ENCODE measurements around the gene TAF4. TPM values are rescaled to one million over a fixed set of nuclear protein-coding genes. Genes with fewer than 3 reads are reported as not detected.

Gene TAF4
- polyA plus RNA-seq, 1 donor from 2014 or later = 10.2 TPM

- no peaks in the 10 kb centered on the region for H3K36me3 ChIP-seq (ENCODE audit: insufficient read depth, low read length)
- no peaks in the 10 kb centered on the region for H3K27me3 ChIP-seq (ENCODE audit: insufficient read depth, low read depth, low read length)
- H3K9me3 ChIP-seq (ENCODE audit: low read length) = no peaks in the 10 kb centered on the region
- no peak overlapping the region for H3K4me3 ChIP-seq (ENCODE audit: low read length)
- TF ChIP-seq SMC3 (conservative IDR thresholded peaks at IDR 0.05; ENCODE audit: poor library complexity) (no peak), CTCF (IDR thresholded peaks at IDR 0.05; ENCODE audit: poor library complexity, severe bottlenecking) (no peak), TAF1 (IDR thresholded peaks at IDR 0.05; ENCODE audit: low read depth) (no peak)
- H3K27ac ChIP-seq (ENCODE audit: low read length) = no peak overlapping the region
- no peaks in the 10 kb centered on the region for H3F3A ChIP-seq (ENCODE audit: insufficient read depth, low read length, poor library complexity, severe bottlenecking)
- no peak overlapping the region for H3K4me2 ChIP-seq (ENCODE audit: low read length)
- no peak overlapping the region for H3K9ac ChIP-seq (ENCODE audit: low read length)
- H3K79me2 ChIP-seq (replicated peaks; ENCODE audit: insufficient read depth, low read length) = no peaks in the 10 kb centered on the region
- H2AFZ ChIP-seq (ENCODE audit: low read depth, low read length) = no peak overlapping the region
- H4K20me1 ChIP-seq (ENCODE audit: insufficient read depth) = no peaks in the 10 kb centered on the region
- H3K9me2 ChIP-seq (ENCODE audit: insufficient read depth, low read length) = no peaks in the 10 kb centered on the region
These were observed 123.2 kb downstream of the TAF4 start for GRCh38 chr20:61942526-61942925.

- Histone ChIP-seq H3F3A (ENCODE audit: insufficient read depth, low read length, poor library complexity, severe bottlenecking) (no peaks in the 10 kb centered on the region), H3K36me3 (ENCODE audit: insufficient read depth, low read length) (no peaks in the 10 kb centered on the region), H3K27me3 (ENCODE audit: insufficient read depth, low read depth, low read length) (no peaks in the 10 kb centered on the region), H3K9ac (ENCODE audit: low read length) (no peak overlapping the region), H2AFZ (ENCODE audit: low read depth, low read length) (no peak overlapping the region), H3K79me2 (replicated peaks; ENCODE audit: insufficient read depth, low read length) (no peaks in the 10 kb centered on the region), H4K20me1 (ENCODE audit: insufficient read depth) (no peaks in the 10 kb centered on the region), H3K27ac (ENCODE audit: low read length) (no peak overlapping the region), H3K9me2 (ENCODE audit: insufficient read depth, low read length) (no peaks in the 10 kb centered on the region), H3K9me3 (ENCODE audit: low read length) (no peaks in the 10 kb centered on the region), H3K4me2 (ENCODE audit: low read length) (no peak overlapping the region), H3K4me3 (ENCODE audit: low read length) (no peak overlapping the region)
- TF ChIP-seq POLR2AphosphoS5 (IDR thresholded peaks at IDR 0.05) (no peak), RAD21 (conservative IDR thresholded peaks at IDR 0.05) (no peak), EZH2 (IDR thresholded peaks at IDR 0.05; ENCODE audit: borderline replicate concordance, insufficient read depth, low read length, poor library complexity, severe bottlenecking) (no peak), REST (IDR thresholded peaks at IDR 0.05; ENCODE audit: borderline replicate concordance) (no peak), MXI1 (conservative IDR thresholded peaks at IDR 0.05; ENCODE audit: poor library complexity, severe bottlenecking) (no peak), SMC3 (conservative IDR thresholded peaks at IDR 0.05; ENCODE audit: poor library complexity) (no peak), CTCF (IDR thresholded peaks at IDR 0.05; ENCODE audit: poor library complexity, severe bottlenecking) (no peak), TAF1 (IDR thresholded peaks at IDR 0.05; ENCODE audit: low read depth) (no peak), EP300 (conservative IDR thresholded peaks at IDR 0.05; ENCODE audit: poor library complexity, severe bottlenecking) (no peak)
These were observed 123.8 kb downstream of the TAF4 start for GRCh38 chr20:61941721-61942405.
